Vagina (tissue), 2 donors: ENCODE results near the gene FADS2. TPM values are rescaled to one million over a fixed set of nuclear protein-coding genes. Genes with fewer than 3 reads are reported as not detected.

ENCODE experiments used
- DNase-seq, 2 donors: peaks; one replicate each; pipeline ENCODE4 v3.0.0-alpha.2; 2017; ENCODE audit errors: extremely low spot score in 2 of 2
- H3K27ac ChIP-seq: fragments of 200-600 bp; sonication (generic); one replicate; pipeline ENCODE4 v1.5.1; 2019
- H3K27me3 ChIP-seq: fragments of 200-600 bp; sonication (generic); one replicate; pipeline ENCODE4 v1.5.1; 2019
- H3K36me3 ChIP-seq, 2 donors: fragments of 200-600 bp; sonication (generic); one replicate each; pipeline ENCODE4 v1.5.1; 2017 to 2019
- H3K4me1 ChIP-seq: fragments of 200-600 bp; sonication (generic); one replicate; pipeline ENCODE4 v1.5.1; 2019
- H3K4me3 ChIP-seq, 2 donors: fragments of 200-600 bp; sonication (generic); 1 replicate in 1 of 2; 2 replicates in 1 of 2; pipeline ENCODE4 v1.5.1; 2016 to 2019
- H3K9me3 ChIP-seq: fragments of 200-600 bp; sonication (generic); one replicate; pipeline ENCODE4 v1.5.1; 2019
- POLR2A ChIP-seq, 2 donors: fragments of 450-650 bp; IDR thresholded peaks; one replicate each; pipeline ENCODE4 v1.6.1; 2017; ENCODE audit warnings: antibody characterized with exemption in 2 of 2, mild to moderate bottlenecking in 2 of 2, moderate library complexity in 2 of 2
- POLR2AphosphoS5 ChIP-seq, 2 donors: sonication (generic); formaldehyde crosslinking; IDR thresholded peaks; one replicate each; pipeline ENCODE4 v1.9.0; 2017; ENCODE audit warnings: antibody characterized with exemption in 2 of 2, mild to moderate bottlenecking in 2 of 2, low read depth in 1 of 2; ENCODE audit not compliant: insufficient read depth in 1 of 2
- intact Hi-C: fragments of 100-400 bp; cut with DNase I; formaldehyde crosslinking; loops from one replicate; pipeline ENCODE4 v1.15.1; 2023
- total RNA-seq: library from RNA; depleted of rRNA; stranded (reverse); fragments of >200 nt; gene quantifications from one replicate; pipeline ENCODE4 v1.2.3, GENCODE V29; 2016
- TF ChIP-seq, protein P1 (sequence below), 3 experiments: fragments of 450-650 bp in 2 of 3; fragments of 200-600 bp in 1 of 3; sonication (generic) in 1 of 3; IDR thresholded peaks; one replicate each; pipeline ENCODE4 v1.5.1; 2017 to 2019; ENCODE audit warnings: antibody characterized with exemption in 3 of 3, mild to moderate bottlenecking in 2 of 3, moderate library complexity in 2 of 3

The FADS2 gene
- total RNA-seq, 1 donor from 2014 or later = 25.5 TPM

DNA sequence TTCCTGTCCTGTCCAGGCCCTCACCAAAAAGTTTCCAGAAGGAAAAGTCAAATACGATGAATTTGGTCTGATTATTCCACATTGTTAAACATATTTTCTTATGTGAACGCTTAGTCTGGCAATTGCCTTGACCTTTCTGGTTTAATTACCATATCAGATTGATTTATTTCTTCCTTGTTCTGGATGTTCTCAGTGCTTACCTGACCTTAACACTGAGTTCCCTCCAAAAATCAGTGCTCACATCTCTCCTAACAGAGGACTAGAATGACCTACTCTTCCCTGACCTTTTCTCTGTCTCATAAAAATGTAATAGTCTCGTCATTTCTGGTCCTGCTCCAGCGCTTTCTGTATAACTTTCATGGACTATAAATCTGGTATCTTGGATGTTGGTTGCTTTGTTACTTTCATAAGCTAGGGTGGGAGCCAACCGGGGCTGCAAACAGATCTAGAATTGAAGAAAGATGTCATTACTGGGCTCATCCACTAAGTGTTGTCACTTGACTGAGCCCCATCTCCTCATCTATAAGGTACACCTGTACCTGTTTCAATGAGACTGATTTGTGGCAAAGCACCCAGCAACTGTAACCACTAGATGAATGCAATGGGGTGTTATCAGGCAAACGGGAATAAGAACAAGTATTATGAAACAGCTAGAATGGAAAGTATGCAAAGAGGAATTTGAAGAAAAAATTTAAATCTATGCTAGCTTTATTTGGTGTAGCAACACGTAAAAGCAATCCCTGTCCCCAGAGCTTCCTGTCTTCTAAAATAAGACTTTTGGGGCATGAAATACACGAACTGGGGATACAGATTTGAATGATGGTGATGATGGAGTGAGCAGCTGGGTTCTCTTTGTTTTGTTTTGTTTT, 2.4 kb downstream of the FADS2 start:
- DNase-seq = no peak
- no peaks in the 10 kb centered on the region for H3K9me3 ChIP-seq

DNA sequence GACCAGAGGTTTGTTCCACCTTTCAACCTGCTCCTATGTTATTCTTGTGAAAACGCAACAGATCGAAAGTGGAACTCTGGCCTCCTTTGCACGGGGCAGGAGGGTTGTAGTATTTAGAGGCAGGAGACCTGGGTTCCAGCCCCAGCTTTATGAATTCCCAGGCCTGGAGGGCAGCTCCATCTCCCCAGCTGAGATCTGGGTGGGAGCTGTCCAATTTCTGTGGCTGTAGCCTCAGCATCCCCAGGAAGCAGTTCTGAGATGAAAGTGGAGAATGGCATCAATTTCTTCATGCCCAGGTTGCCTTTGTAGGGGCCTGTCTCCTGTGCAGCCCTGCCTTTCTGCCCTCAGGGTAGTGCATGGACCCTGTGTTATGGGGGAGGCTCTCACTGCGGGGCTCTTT, 4.1 kb downstream of the FADS2 start:
- H3K27ac ChIP-seq = peak overlapping the region; percentile 78
- no peak overlapping the region for H3K4me3 ChIP-seq
- no peak for DNase-seq
- no peaks in the 10 kb centered on the region for H3K9me3 ChIP-seq
- no peaks in the 10 kb centered on the region for H3K36me3 ChIP-seq
- intact Hi-C loops = no loop called here
- H3K27me3 ChIP-seq = no peaks in the 10 kb centered on the region
- TF ChIP-seq POLR2A (IDR thresholded peaks at IDR 0.05) (no peak), POLR2AphosphoS5 (IDR thresholded peaks at IDR 0.05; ENCODE audit: insufficient read depth in 1 of 2, low read depth in 1 of 2) (no peak)
- TF ChIP-seq, protein P1, sequence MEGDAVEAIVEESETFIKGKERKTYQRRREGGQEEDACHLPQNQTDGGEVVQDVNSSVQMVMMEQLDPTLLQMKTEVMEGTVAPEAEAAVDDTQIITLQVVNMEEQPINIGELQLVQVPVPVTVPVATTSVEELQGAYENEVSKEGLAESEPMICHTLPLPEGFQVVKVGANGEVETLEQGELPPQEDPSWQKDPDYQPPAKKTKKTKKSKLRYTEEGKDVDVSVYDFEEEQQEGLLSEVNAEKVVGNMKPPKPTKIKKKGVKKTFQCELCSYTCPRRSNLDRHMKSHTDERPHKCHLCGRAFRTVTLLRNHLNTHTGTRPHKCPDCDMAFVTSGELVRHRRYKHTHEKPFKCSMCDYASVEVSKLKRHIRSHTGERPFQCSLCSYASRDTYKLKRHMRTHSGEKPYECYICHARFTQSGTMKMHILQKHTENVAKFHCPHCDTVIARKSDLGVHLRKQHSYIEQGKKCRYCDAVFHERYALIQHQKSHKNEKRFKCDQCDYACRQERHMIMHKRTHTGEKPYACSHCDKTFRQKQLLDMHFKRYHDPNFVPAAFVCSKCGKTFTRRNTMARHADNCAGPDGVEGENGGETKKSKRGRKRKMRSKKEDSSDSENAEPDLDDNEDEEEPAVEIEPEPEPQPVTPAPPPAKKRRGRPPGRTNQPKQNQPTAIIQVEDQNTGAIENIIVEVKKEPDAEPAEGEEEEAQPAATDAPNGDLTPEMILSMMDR (IDR thresholded peaks at IDR 0.05) = no peak
- H3K4me1 ChIP-seq = peaks cover 73% of the 10 kb centered on the region

More for the DNA sequence above, 2.4 kb downstream of the FADS2 start:
- H3K27me3 ChIP-seq = no peaks in the 10 kb centered on the region
- H3K4me3 ChIP-seq = no peak overlapping the region
- no peaks in the 10 kb centered on the region for H3K36me3 ChIP-seq
- peaks cover 65% of the 10 kb centered on the region for H3K4me1 ChIP-seq
- intact Hi-C loops = no loop called here
- H3K27ac ChIP-seq = peak overlapping the region; percentile 78
- TF ChIP-seq, protein P1 (IDR thresholded peaks at IDR 0.05) = no peak
- TF ChIP-seq POLR2AphosphoS5 (IDR thresholded peaks at IDR 0.05; ENCODE audit: insufficient read depth in 1 of 2, low read depth in 1 of 2) (peak in 1 of 2 donors; percentile 31), POLR2A (IDR thresholded peaks at IDR 0.05) (no peak)

DNA sequence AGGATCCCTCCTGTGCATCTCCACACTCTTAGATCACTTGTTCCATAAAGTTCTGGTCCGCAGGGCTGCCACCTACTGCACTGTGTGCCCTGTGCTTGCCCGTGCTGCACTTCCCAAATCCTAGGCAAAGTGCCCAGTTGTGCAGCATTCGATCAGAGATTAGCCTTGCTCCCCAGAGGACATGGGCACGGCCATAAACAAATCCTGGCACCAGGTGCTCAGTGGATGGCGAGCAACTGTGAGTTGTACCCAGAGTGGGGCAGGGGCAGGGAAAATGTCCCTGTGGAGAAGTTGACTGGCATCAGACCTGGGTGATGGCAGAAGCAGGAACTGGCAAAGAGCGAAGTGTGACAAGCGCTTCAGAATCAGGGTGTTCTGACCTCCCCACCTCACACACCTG, 4.7 kb downstream of the FADS2 start:
- peak overlapping the region; percentile 78 for H3K27ac ChIP-seq

DNA sequence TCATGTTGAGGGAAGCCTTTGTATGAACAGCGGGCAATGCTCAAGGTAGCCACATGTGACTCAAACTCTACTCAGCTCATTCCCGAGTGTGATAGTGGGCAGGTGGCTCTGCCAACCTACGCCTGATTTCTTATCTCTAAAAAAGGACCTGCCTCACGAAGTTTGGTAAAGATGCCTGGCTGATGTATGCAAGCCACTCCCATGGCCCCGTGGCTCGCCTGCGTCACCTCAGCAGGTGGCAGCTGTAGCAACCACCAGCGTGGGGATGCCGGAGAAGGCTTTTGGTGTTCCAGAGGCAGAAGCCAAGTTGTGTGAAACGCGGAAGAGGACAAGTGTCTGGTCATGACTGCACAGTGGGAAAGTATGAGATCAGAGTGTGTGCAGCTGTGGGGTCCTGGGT, 5.4 kb downstream of the FADS2 start:
- TF ChIP-seq, protein P1 (IDR thresholded peaks at IDR 0.05) = no peak
- no peak for TF ChIP-seq POLR2AphosphoS5 (IDR thresholded peaks at IDR 0.05; ENCODE audit: insufficient read depth in 1 of 2, low read depth in 1 of 2)
- no peak for TF ChIP-seq POLR2A (IDR thresholded peaks at IDR 0.05)
- H3K4me1 ChIP-seq = peaks cover 60% of the 10 kb centered on the region

More for the DNA sequence above, 4.7 kb downstream of the FADS2 start:
- no peaks in the 10 kb centered on the region for H3K27me3 ChIP-seq
- DNase-seq = no peak
- no peaks in the 10 kb centered on the region for H3K9me3 ChIP-seq
- TF ChIP-seq, protein P1 (IDR thresholded peaks at IDR 0.05) = no peak
- TF ChIP-seq POLR2AphosphoS5 (IDR thresholded peaks at IDR 0.05; ENCODE audit: insufficient read depth in 1 of 2, low read depth in 1 of 2) (no peak), POLR2A (IDR thresholded peaks at IDR 0.05) (no peak)
- intact Hi-C loops = no loop called here
- no peak overlapping the region for H3K4me3 ChIP-seq
- peaks cover 67% of the 10 kb centered on the region for H3K4me1 ChIP-seq
- no peaks in the 10 kb centered on the region for H3K36me3 ChIP-seq

DNA sequence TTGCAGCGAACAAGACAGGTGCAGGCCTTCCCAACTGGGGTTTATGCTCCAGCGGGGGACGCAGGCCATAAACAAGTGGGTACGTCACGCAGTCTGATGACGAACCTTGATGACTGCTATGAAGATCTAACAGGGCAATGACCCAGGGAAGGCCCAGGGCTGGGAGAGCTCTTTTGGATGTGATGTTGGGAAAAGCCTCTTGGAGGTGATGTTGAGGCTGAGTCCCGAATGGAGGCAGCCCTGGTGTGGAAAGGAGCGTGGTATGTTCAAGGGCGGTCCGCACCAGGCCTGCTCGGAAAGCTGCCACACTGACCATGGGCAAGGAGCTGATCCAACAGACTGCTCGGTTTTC, 5.8 kb downstream of the FADS2 start:
- Histone ChIP-seq H3K27ac (peak overlapping the region; percentile 76), H3K27me3 (no peaks in the 10 kb centered on the region), H3K9me3 (no peaks in the 10 kb centered on the region), H3K4me1 (peaks cover 56% of the 10 kb centered on the region), H3K36me3 (no peaks in the 10 kb centered on the region), H3K4me3 (no peak overlapping the region)
- no peak for DNase-seq
- intact Hi-C loops = no loop called here
- no peak for TF ChIP-seq POLR2A (IDR thresholded peaks at IDR 0.05)
- TF ChIP-seq, protein P1 (IDR thresholded peaks at IDR 0.05) = no peak
- TF ChIP-seq POLR2AphosphoS5 (IDR thresholded peaks at IDR 0.05; ENCODE audit: insufficient read depth in 1 of 2, low read depth in 1 of 2) = no peak

More for the DNA sequence above, 5.4 kb downstream of the FADS2 start:
- DNase-seq = no peak
- intact Hi-C loops = no loop called here
- Histone ChIP-seq H3K27ac (no peak overlapping the region), H3K4me3 (no peak overlapping the region), H3K9me3 (no peaks in the 10 kb centered on the region), H3K27me3 (no peaks in the 10 kb centered on the region), H3K36me3 (no peaks in the 10 kb centered on the region)
